HG02852 (cell line): ENCODE results near the gene CDH8.
"Not testable (repeated sequence)": the region's sequence is repeated elsewhere in the genome, so short reads cannot be mapped to it uniquely, and the experiment has no call there.

Experiments
- ATAC-seq: cut with Tn5 transposase; IDR thresholded peaks from one replicate; pipeline ENCODE4 v1.9.1; 2021; ENCODE audit warnings: mild to moderate bottlenecking, moderate library complexity; ENCODE audit not compliant: unreplicated experiment

Gene CDH8

GRCh38 chr16:61872778-61873119 is 163.5 kb downstream of the CDH8 start:
- no peak for ATAC-seq

GRCh38 chr16:61871837-61872777 is 164.1 kb downstream of the CDH8 start:
- ATAC-seq = no peak

- ATAC-seq = no peak
Measured at GRCh38 chr16:61862221-61863155, 173.8 kb downstream of the CDH8 start.

- ATAC-seq = no peak
Measured at GRCh38 chr16:61858988-61859387, 177.2 kb downstream of the CDH8 start.

GRCh38 chr16:61842666-61843065 is 193.6 kb downstream of the CDH8 start:
- no peak for ATAC-seq

GRCh38 chr16:61836804-61837393 is 199.3 kb downstream of the CDH8 start:
- ATAC-seq = no peak

- ATAC-seq = no peak
Measured at GRCh38 chr16:61834082-61834481, 202.2 kb downstream of the CDH8 start.

- no peak for ATAC-seq
Measured at GRCh38 chr16:61831351-61831917, 204.8 kb downstream of the CDH8 start.

GRCh38 chr16:61829631-61830030 is 206.6 kb downstream of the CDH8 start:
- ATAC-seq = no peak

- ATAC-seq = no peak
Measured at GRCh38 chr16:61823326-61823725, 212.9 kb downstream of the CDH8 start.

- no peak for ATAC-seq
Measured at GRCh38 chr16:61820820-61821219, 215.4 kb downstream of the CDH8 start.

- ATAC-seq = no peak
Measured at GRCh38 chr16:61820398-61820797, 215.8 kb downstream of the CDH8 start.

GRCh38 chr16:61818850-61819249 is 217.4 kb downstream of the CDH8 start:
- ATAC-seq = no peak

GRCh38 chr16:61817583-61818278 is 218.5 kb downstream of the CDH8 start:
- ATAC-seq = no peak

- no peak for ATAC-seq
Measured at GRCh38 chr16:61814726-61815347, 221.4 kb downstream of the CDH8 start.

GRCh38 chr16:61813339-61813738 is 222.9 kb downstream of the CDH8 start:
- no peak for ATAC-seq

- ATAC-seq = no peak
Measured at GRCh38 chr16:61812251-61812650, 224.0 kb downstream of the CDH8 start.

- ATAC-seq = no peak
Measured at GRCh38 chr16:61807551-61807950, 228.7 kb downstream of the CDH8 start.

GRCh38 chr16:61801217-61801616 is 235.0 kb downstream of the CDH8 start:
- not testable (repeated sequence) for ATAC-seq

GRCh38 chr16:61798741-61799140 is 237.5 kb downstream of the CDH8 start:
- no peak for ATAC-seq
